ENCODE measurements around the gene STAT2. TPM values are rescaled to one million over a fixed set of nuclear protein-coding genes. Genes with fewer than 3 reads are reported as not detected.

Gene STAT2
- total RNA-seq, 2 donors from 2014 or later: 170 to 172 TPM

Other genes with a start within 250 kb of the STAT2 start
- 1,000 to 10,000 TPM; 5,050 to 5,339 TPM for gene RPL41, start 243.5 kb downstream of the STAT2 start, total RNA-seq
- 10 to 100 TPM in 1 of 2 donors, 1 to 10 TPM in 1; 7.1 to 15.0 TPM for gene ZC3H10, start 241.8 kb downstream of the STAT2 start, total RNA-seq
- 100 to 1,000 TPM; 159 to 197 TPM for gene ESYT1, start 231.8 kb downstream of the STAT2 start, total RNA-seq
- gene MYL6B, start 207.5 kb downstream of the STAT2 start, total RNA-seq: 100 to 1,000 TPM in 1 of 2 donors, 10 to 100 TPM in 1; 99.7 to 112 TPM
- 1,000 to 10,000 TPM; 1,014 to 1,193 TPM for gene MYL6, start 201.7 kb downstream of the STAT2 start, total RNA-seq
- gene SMARCC2, start 170.6 kb downstream of the STAT2 start, total RNA-seq: 100 to 1,000 TPM; 101 to 123 TPM
- 10 to 100 TPM; 33.4 to 39.0 TPM for gene RNF41, start 138.2 kb downstream of the STAT2 start, total RNA-seq
- 10 to 100 TPM; 60.7 to 90.5 TPM for gene NABP2, start 135.8 kb downstream of the STAT2 start, total RNA-seq
- gene SLC39A5, start 130.1 kb downstream of the STAT2 start, total RNA-seq: 1 to 10 TPM in 1 of 2 donors, under 1 TPM in 1; 0.51 to 2.0 TPM
- gene ANKRD52, start 101.7 kb downstream of the STAT2 start, total RNA-seq: 10 to 100 TPM; 26.4 to 35.8 TPM
- gene COQ10A, start 93.2 kb downstream of the STAT2 start, total RNA-seq: 1 to 10 TPM; 5.2 to 6.3 TPM
- 100 to 1,000 TPM; 319 to 351 TPM for gene CS, start 59.8 kb downstream of the STAT2 start, total RNA-seq
- 100 to 1,000 TPM in 1 of 2 donors, 10 to 100 TPM in 1; 58.2 to 112 TPM for gene CNPY2, start 44.1 kb downstream of the STAT2 start, total RNA-seq
- gene PAN2, start 26.1 kb downstream of the STAT2 start, total RNA-seq: 10 to 100 TPM; 54.0 to 71.4 TPM
- 10 to 100 TPM in 1 of 2 donors, 1 to 10 TPM in 1; 9.6 to 20.9 TPM for gene IL23A, start 21.2 kb downstream of the STAT2 start, total RNA-seq
- gene APOF, start 2.8 kb upstream of the STAT2 start, total RNA-seq: not detected
- gene TIMELESS, start 89.3 kb upstream of the STAT2 start, total RNA-seq: 10 to 100 TPM; 60.4 to 61.6 TPM
- gene MIP, start 94.5 kb upstream of the STAT2 start, total RNA-seq: not detected
- 1 to 10 TPM; 3.4 to 3.9 TPM for gene SPRYD4, start 108.5 kb upstream of the STAT2 start, total RNA-seq
- gene GLS2, start 128.1 kb upstream of the STAT2 start, total RNA-seq: 1 to 10 TPM; 4.4 to 4.7 TPM
- gene RBMS2, start 161.7 kb upstream of the STAT2 start, total RNA-seq: 1 to 10 TPM; 2.5 to 6.2 TPM

Data from activated naive CD4-positive, alpha-beta T cell treated with anti-CD3 and anti-CD28 coated beads, Interleukin-2, amount 50 U/mL, for 72 hours (primary cell).